HK-2 (cell line): ENCODE measurements around the gene AKIP1.

Experiments
- DNase-seq: peaks from one replicate; pipeline ENCODE4 v3.0.0-alpha.2; 2018; ENCODE audit not compliant: unreplicated experiment

The AKIP1 gene

DNA sequence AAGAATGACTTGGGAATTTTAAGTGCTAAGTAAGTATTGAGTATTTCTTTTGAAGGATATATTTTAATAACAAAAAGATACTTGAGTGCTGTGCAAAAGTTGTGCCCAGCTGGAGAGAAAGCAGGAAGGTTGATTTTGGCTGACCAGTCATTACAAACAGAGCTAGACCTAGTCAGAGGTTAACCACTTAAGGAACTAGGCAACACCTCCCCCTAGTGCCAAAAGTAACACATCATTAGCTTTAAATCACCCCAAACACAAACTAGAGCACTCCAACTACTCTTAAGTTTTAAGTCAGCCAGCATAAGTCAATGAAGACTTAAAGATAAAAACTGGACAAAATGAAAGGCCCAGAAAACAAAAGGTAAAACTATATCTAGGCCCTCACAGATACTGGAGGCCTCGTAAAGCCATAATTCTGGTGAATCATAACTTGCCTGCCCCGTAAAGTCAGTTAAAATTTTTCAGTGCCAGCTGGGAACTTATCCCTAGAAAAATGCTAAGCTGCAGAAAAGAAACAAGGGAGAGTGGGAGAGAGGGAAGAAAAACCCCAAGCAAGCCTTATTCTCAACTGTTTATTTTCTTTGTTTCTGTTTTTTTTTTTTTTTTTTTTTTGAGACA is 48.7 kb downstream of the AKIP1 start:
- no peak for DNase-seq

DNA sequence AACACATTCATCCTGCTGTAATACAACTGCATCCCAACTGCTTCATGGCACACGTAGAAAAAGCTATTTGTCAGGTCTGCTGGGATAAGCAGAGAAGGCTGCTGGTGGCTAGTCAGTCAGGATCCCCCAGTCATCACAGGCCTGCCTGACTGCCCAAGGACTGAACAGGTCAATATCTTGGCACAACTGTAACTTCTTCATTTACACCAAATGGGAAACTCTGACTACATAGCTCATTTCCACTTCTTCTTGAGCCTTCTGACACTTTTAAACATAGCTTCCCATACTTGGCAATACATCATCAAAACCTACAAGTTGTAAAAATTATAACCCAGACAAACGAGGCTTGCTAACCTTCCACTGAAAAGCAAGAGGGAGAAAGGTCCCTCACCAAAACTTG is 50.4 kb downstream of the AKIP1 start:
- no peak for DNase-seq

DNA sequence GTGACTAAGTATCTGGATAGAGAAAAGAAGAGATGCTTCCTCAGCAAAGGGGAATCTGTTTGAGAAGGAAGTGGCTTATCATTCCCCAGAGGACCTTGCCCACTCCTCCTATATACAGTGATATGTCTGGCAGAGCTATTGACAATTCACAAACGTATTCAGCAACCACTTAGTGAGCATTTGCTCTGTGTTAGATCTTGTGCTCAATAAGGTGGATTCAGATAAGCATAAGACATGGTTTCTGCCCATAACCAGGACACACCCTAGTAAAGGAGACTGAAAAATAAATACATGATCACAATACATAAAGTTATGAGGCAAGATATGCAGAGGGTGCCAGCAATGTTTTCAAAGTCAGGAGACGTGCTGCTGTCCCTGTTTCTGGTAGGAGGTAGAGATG is 51.9 kb downstream of the AKIP1 start:
- DNase-seq, result no peak

DNA sequence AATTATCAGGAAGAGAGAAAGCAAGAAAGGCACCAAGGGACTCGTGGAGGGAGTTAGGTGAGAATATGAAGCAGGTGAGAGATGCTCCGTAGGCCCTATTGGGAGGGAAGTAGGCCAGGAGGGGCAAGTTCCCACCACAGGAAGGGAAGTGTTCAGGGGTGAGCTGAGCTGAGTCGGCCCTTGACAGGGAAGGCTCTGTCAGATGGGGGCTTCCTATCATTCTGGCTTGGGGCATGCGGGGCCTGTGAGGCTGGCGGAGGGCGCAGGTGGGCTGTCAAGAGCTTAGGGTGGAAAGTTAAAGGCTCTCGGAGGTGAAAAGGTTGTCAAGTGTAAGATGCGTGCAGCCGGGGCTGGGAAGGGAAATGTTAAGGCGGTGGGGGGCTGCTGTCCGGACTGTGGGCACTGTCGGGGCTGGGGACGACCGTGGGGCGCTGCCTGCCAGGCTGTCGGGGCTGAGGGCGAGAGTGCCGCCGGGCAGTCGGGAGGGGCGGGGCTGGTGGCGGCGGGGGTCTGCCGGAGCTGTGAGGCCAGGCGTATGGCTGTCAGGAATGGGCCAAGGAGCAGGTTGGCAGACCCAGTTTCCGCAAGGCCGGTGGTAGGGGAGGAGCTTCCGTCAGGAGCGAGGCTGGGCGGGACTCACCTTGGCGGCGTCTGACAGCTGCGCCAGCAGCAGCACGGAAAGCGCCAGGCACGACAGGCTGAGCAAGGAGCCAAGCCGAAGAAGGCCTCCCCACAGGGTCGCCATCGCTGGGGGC is 52.8 kb downstream of the AKIP1 start:
- DNase-seq, result peak; percentile 76

GRCh38 chr11:8964324-8965320 is 53.6 kb downstream of the AKIP1 start, which contains the start of gene TMEM9B:
Gene TMEM9B (minus strand): TSS chr11:8964442. CDS start chr11:8964313, 129 bp downstream.
- DNase-seq, result peak; percentile 86

DNA sequence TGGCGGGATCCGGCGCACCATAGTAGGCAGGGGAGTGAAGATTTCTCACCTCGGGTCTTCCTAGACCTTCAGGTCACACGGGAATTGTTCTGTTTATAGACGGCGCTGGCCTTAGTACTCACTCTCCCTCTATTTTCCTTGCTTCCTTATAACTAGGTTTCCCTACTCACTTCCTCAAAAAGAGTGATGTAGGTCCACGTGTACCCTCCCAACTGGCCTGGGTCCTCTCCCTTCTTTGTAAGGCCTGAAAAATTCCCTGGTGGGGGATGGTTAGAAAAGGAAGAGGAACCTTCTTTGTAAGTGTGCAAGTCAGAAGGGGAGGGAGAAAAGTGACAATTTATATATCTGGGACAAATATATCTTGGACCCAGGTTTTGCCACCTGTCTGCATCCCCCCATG is 56.2 kb downstream of the AKIP1 start:
- DNase-seq, result no peak
